WTC11 (cell line): Measurements from ENCODE around the gene PKP1. TPM values are rescaled to one million over a fixed set of nuclear protein-coding genes. Genes with fewer than 3 reads are reported as not detected.
A peak's percentile ranks its signal among the peaks of the same experiment; 100 is the strongest.

Source experiments
- ATAC-seq: fragments of 200-7000 bp; cut with Tn5 transposase; 2 replicates; pipeline ENCODE4 v1.10.0; 2021; ENCODE audit warnings: mild to moderate bottlenecking, moderate library complexity
- CTCF ChIA-PET: fragments of 300-600 bp; sonication (Branson Sonifier 250); formaldehyde crosslinking; loops from one replicate; lab custom pipeline; 2021; ENCODE audit warnings: antibody characterized with exemption; lab: Charles Lee
- POLR2A ChIA-PET: fragments of 350-600 bp; sonication (Branson Sonifier 250); formaldehyde crosslinking; loops from one replicate; lab custom pipeline; 2021; ENCODE audit warnings: antibody characterized with exemption; lab: Charles Lee
- DNase-seq: peaks from one replicate; pipeline ENCODE4 v3.0.0; 2021; ENCODE audit warnings: low spot score
- H3K27ac Mint-ChIP-seq: 2 replicates; pipeline ENCODE4 v1.8.0; 2021; ENCODE audit warnings: mixed read lengths
- H3K27me3 Mint-ChIP-seq: 2 replicates; pipeline ENCODE4 v1.8.0; 2021; ENCODE audit warnings: low read depth, mild to moderate bottlenecking, moderate library complexity, mixed read lengths
- H3K36me3 Mint-ChIP-seq: 2 replicates; pipeline ENCODE4 v1.8.0; 2021; ENCODE audit warnings: mixed read lengths
- H3K4me1 Mint-ChIP-seq: 2 replicates; pipeline ENCODE4 v1.8.0; 2022; ENCODE audit warnings: mixed read lengths
- H3K4me3 Mint-ChIP-seq: 2 replicates; pipeline ENCODE4 v1.8.0; 2021; ENCODE audit warnings: mild to moderate bottlenecking, moderate library complexity, mixed read lengths
- H3K9me3 Mint-ChIP-seq: 2 replicates; pipeline ENCODE4 v1.8.0; 2021; ENCODE audit warnings: mixed read lengths
- ATF1 ChIP-seq: sonication (generic); formaldehyde crosslinking; IDR thresholded peaks from 2 replicates; pipeline ENCODE4 v1.8.1; 2023; ENCODE audit warnings: mild to moderate bottlenecking, moderate library complexity, missing genetic modification reagents
- ESRRA ChIP-seq: sonication (generic); formaldehyde crosslinking; IDR thresholded peaks from 2 replicates; pipeline ENCODE4 v1.8.1; 2022; ENCODE audit warnings: mild to moderate bottlenecking, missing genetic modification reagents, borderline replicate concordance
- ETV6 ChIP-seq: sonication (generic); formaldehyde crosslinking; IDR thresholded peaks from 2 replicates; pipeline ENCODE4 v1.8.1; 2022; ENCODE audit warnings: mild to moderate bottlenecking, missing genetic modification reagents
- KAT7 ChIP-seq: sonication (generic); formaldehyde crosslinking; IDR thresholded peaks from 2 replicates; pipeline ENCODE4 v1.8.1; 2023; ENCODE audit warnings: missing genetic modification reagents, mild to moderate bottlenecking, borderline replicate concordance
- MAX ChIP-seq: sonication (generic); formaldehyde crosslinking; IDR thresholded peaks from 2 replicates; pipeline ENCODE4 v1.8.0; 2022; ENCODE audit warnings: mild to moderate bottlenecking, missing genetic modification reagents
- MYBL2 ChIP-seq: sonication (generic); formaldehyde crosslinking; IDR thresholded peaks from 2 replicates; pipeline ENCODE4 v1.8.1; 2023; ENCODE audit warnings: mild to moderate bottlenecking, moderate library complexity, missing genetic modification reagents
- NFE2L1 ChIP-seq: sonication (generic); formaldehyde crosslinking; IDR thresholded peaks from 2 replicates; pipeline ENCODE4 v1.8.1; 2023; ENCODE audit warnings: missing genetic modification reagents
- NFYB ChIP-seq: sonication (generic); formaldehyde crosslinking; conservative IDR thresholded peaks from 2 replicates; pipeline ENCODE4 v1.8.0; 2022; ENCODE audit warnings: low read depth, missing genetic modification reagents
- RELA ChIP-seq: sonication (generic); formaldehyde crosslinking; IDR thresholded peaks from 2 replicates; pipeline ENCODE4 v1.8.1; 2022; ENCODE audit warnings: missing genetic modification reagents, mild to moderate bottlenecking, borderline replicate concordance
- USF2 ChIP-seq: sonication (generic); formaldehyde crosslinking; IDR thresholded peaks from 2 replicates; pipeline ENCODE4 v1.8.1; 2023; ENCODE audit warnings: mild to moderate bottlenecking, missing genetic modification reagents, moderate library complexity
- ZNF121 ChIP-seq: sonication (generic); formaldehyde crosslinking; IDR thresholded peaks from 2 replicates; pipeline ENCODE4 v1.8.0; 2023; ENCODE audit warnings: missing genetic modification reagents
- ZNF138 ChIP-seq: sonication (generic); formaldehyde crosslinking; conservative IDR thresholded peaks from 2 replicates; pipeline ENCODE4 v1.8.1; 2022; ENCODE audit warnings: mild to moderate bottlenecking, moderate library complexity, missing genetic modification reagents
- ZNF416 ChIP-seq: fragments of 250-450 bp; sonication (Bioruptor Pico); IDR thresholded peaks from 2 replicates; pipeline ENCODE4 v1.9.0; 2021; ENCODE audit warnings: mild to moderate bottlenecking, inconsistent platforms
- total RNA-seq: library from RNA; stranded (reverse); gene quantifications from 3 replicates; pipeline ENCODE4 v1.2.3, GENCODE V29; 2021
- TF ChIP-seq, protein P1 (sequence below): fragments of 250-450 bp; sonication (Bioruptor Pico); IDR thresholded peaks from 2 replicates; pipeline ENCODE4 v1.9.0; 2021; ENCODE audit warnings: mild to moderate bottlenecking, borderline replicate concordance
- TF ChIP-seq, protein P2 (sequence below): sonication (generic); formaldehyde crosslinking; IDR thresholded peaks from 2 replicates; pipeline ENCODE4 v1.8.0; 2022; ENCODE audit warnings: missing genetic modification reagents
- TF ChIP-seq, protein P3 (sequence below): fragments of 200-600 bp; IDR thresholded peaks from 2 replicates; pipeline ENCODE4 v1.8.0; 2022; ENCODE audit warnings: antibody characterized with exemption

PKP1 gene
- total RNA-seq, 1 experiment from 2014 or later, result 0.24 TPM

DNA sequence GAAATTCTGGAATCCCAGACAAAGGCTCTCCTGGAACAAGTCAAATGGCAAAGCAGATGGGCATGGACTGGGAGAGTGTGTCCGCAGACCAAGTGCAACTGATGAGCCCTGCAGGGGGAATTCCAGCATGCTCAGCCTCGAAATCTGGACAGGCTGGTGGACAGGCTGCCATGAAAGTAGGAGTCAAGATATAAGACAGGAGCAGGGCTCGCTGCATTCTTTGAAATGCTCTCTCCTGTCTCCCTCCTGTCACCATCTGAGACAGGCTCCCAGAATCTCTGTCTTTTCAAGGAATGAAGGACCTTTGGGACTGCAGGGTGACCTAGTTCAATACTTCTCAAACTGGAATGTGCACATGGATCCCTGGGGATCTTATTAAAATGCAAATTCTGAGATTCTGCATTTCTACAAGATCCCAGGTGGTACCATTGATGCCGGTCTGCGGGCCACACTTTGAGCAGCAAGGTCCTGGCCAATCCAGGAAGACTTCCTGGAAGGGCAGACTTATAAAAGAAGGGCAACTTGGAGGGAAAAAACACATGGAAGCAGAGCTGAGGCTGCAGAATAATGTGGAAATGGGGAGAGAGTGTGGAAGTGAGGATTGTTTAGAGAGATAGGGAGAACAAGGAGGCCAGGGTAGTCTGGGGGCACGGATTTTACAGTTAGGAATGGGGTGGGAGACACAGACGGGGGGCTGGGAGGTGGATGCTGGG is 64.3 kb downstream of the PKP1 start (continued):
- TF ChIP-seq, protein P1, sequence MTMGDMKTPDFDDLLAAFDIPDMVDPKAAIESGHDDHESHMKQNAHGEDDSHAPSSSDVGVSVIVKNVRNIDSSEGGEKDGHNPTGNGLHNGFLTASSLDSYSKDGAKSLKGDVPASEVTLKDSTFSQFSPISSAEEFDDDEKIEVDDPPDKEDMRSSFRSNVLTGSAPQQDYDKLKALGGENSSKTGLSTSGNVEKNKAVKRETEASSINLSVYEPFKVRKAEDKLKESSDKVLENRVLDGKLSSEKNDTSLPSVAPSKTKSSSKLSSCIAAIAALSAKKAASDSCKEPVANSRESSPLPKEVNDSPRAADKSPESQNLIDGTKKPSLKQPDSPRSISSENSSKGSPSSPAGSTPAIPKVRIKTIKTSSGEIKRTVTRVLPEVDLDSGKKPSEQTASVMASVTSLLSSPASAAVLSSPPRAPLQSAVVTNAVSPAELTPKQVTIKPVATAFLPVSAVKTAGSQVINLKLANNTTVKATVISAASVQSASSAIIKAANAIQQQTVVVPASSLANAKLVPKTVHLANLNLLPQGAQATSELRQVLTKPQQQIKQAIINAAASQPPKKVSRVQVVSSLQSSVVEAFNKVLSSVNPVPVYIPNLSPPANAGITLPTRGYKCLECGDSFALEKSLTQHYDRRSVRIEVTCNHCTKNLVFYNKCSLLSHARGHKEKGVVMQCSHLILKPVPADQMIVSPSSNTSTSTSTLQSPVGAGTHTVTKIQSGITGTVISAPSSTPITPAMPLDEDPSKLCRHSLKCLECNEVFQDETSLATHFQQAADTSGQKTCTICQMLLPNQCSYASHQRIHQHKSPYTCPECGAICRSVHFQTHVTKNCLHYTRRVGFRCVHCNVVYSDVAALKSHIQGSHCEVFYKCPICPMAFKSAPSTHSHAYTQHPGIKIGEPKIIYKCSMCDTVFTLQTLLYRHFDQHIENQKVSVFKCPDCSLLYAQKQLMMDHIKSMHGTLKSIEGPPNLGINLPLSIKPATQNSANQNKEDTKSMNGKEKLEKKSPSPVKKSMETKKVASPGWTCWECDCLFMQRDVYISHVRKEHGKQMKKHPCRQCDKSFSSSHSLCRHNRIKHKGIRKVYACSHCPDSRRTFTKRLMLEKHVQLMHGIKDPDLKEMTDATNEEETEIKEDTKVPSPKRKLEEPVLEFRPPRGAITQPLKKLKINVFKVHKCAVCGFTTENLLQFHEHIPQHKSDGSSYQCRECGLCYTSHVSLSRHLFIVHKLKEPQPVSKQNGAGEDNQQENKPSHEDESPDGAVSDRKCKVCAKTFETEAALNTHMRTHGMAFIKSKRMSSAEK (CRISPR knock-in tag), result no peak
- TF ChIP-seq NFE2L1 (CRISPR knock-in tag) (0 out of 2 replicates have a peak, but pooled peaks have one; percentile 33), MAX (CRISPR knock-in tag) (0 out of 2 replicates have a peak, but pooled peaks have one; percentile 33), ZNF138 (no peak), MYBL2 (CRISPR knock-in tag) (no peak), KAT7 (CRISPR knock-in tag) (no peak), NFYB (CRISPR knock-in tag) (no peak), ETV6 (CRISPR knock-in tag) (no peak), USF2 (CRISPR knock-in tag) (no peak)
- TF ChIP-seq, protein P2, sequence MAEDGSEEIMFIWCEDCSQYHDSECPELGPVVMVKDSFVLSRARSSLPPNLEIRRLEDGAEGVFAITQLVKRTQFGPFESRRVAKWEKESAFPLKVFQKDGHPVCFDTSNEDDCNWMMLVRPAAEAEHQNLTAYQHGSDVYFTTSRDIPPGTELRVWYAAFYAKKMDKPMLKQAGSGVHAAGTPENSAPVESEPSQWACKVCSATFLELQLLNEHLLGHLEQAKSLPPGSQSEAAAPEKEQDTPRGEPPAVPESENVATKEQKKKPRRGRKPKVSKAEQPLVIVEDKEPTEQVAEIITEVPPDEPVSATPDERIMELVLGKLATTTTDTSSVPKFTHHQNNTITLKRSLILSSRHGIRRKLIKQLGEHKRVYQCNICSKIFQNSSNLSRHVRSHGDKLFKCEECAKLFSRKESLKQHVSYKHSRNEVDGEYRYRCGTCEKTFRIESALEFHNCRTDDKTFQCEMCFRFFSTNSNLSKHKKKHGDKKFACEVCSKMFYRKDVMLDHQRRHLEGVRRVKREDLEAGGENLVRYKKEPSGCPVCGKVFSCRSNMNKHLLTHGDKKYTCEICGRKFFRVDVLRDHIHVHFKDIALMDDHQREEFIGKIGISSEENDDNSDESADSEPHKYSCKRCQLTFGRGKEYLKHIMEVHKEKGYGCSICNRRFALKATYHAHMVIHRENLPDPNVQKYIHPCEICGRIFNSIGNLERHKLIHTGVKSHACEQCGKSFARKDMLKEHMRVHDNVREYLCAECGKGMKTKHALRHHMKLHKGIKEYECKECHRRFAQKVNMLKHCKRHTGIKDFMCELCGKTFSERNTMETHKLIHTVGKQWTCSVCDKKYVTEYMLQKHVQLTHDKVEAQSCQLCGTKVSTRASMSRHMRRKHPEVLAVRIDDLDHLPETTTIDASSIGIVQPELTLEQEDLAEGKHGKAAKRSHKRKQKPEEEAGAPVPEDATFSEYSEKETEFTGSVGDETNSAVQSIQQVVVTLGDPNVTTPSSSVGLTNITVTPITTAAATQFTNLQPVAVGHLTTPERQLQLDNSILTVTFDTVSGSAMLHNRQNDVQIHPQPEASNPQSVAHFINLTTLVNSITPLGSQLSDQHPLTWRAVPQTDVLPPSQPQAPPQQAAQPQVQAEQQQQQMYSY (CRISPR knock-in tag), result no peak
- TF ChIP-seq, all 79 proteins: peak for 3

DNA sequence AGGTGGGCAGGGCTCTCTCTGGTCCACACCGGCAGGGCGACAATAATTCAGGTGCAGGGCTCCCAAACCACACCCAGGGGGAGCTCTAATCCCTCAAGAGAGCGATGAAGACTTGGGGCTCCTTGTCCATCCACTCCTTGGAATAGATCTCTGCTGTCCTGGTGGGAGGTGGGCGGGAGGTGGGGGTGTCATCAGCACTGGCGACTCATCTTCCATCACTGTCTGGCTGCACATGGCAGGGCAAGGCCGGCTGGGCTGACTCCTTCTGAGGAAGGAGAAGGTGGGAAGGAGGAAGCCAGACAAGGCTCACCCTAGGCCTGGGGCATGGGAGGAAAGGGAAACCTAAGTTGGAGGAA is 64.9 kb downstream of the PKP1 start:
- DNase-seq (peak; percentile 81), ATAC-seq (peak; percentile 87)
- H3K27me3 Mint-ChIP-seq, result no peaks in the 10 kb centered on the region; the same call in 1 of the 2 replicates
- POLR2A ChIA-PET, result no interaction called here
- H3K4me3 Mint-ChIP-seq, result no peak overlapping the region; the same call in 1 of the 2 replicates
- H3K27ac Mint-ChIP-seq, result 0 out of 2 replicates have a peak overlapping the region, but pooled peaks have one; percentile 10
- TF ChIP-seq RELA (CRISPR knock-in tag) (no peak), ZNF121 (CRISPR knock-in tag) (no peak), ATF1 (CRISPR knock-in tag) (no peak), ZNF416 (no peak), ESRRA (CRISPR knock-in tag) (no peak), MAX (CRISPR knock-in tag) (0 out of 2 replicates have a peak, but pooled peaks have one; percentile 10)
- TF ChIP-seq, protein P3, sequence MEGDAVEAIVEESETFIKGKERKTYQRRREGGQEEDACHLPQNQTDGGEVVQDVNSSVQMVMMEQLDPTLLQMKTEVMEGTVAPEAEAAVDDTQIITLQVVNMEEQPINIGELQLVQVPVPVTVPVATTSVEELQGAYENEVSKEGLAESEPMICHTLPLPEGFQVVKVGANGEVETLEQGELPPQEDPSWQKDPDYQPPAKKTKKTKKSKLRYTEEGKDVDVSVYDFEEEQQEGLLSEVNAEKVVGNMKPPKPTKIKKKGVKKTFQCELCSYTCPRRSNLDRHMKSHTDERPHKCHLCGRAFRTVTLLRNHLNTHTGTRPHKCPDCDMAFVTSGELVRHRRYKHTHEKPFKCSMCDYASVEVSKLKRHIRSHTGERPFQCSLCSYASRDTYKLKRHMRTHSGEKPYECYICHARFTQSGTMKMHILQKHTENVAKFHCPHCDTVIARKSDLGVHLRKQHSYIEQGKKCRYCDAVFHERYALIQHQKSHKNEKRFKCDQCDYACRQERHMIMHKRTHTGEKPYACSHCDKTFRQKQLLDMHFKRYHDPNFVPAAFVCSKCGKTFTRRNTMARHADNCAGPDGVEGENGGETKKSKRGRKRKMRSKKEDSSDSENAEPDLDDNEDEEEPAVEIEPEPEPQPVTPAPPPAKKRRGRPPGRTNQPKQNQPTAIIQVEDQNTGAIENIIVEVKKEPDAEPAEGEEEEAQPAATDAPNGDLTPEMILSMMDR, result peak; percentile 74
- H3K36me3 Mint-ChIP-seq, result no peaks in the 10 kb centered on the region
- CTCF ChIA-PET, result interaction anchor here (0.6 to 7.7 kb wide), 43 partner anchors 11 to 1692 kb away, joined by 3 to 175 read pairs (median 5); partner anchors contain the start of gene PKP1
- H3K4me1 Mint-ChIP-seq, result peaks cover 40% of the 10 kb centered on the region
- H3K9me3 Mint-ChIP-seq, result no peaks in the 10 kb centered on the region
